Raji (cell line): Measurements from ENCODE around the gene PPFIBP1.

ENCODE experiments used
- POLR2A ChIP-seq: IDR thresholded peaks from 2 replicates; pipeline ENCODE4 v1.6.1; 2011; ENCODE audit warnings: low read depth, low read length, control low read depth; ENCODE audit not compliant: insufficient read depth

PPFIBP1 gene

DNA sequence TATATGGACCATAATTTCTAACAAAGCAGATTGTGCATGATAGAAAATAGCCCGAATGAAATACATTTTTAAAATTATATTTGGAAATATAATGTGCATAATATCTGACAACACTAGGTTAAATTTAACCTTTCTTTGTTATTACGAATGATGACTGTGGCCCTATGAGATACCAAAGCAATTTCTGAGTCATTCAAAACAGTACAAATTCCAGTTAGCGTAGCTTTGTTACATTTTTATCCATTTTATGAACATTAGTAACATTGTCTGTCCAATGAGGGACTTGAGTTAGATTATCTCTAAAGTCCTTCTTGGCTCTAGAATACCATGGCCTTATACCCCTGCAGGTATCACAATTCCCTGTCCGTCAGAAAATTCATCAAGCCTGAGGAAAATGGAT is 133.3 kb downstream of the PPFIBP1 start:
- no peak for TF ChIP-seq POLR2A

DNA sequence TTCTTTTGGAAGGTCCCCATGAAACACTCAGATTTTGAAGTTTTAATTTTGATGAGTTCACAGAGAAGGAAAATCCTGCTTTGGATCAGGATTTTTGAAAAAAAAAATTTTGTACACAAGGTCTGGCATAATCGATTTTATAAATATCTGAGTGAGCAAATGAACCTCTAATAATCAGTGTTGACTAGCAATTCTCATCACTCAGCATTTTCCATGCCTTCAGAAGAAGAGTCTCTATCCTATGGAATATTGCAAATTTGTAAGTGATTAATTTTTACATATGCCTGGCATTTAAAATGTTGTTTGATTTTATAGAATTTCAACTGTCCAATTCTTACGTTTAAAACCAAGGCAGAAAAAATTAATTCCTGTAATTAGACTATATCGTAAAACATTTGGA is 141.7 kb downstream of the PPFIBP1 start:
- TF ChIP-seq POLR2A: no peak

DNA sequence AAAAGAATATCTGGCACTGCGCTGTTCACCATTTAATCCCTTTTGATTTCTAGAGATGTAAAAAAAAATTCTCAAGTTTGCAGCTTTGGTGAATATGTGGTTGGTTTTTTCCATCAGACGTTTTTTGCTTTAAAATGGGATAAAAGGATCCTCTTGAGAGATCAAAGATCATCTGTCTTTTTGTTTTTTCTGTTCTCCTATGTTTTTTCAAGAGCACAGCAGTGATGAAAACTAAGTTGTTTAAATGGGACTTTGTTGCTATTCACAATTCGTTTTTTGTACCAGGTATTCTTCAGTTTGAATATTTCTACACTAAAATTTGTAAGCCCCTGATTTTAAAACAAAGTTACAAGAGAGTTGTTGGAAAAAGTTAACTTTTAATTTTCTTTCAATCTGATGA is 142.5 kb downstream of the PPFIBP1 start:
- TF ChIP-seq POLR2A: no peak

DNA sequence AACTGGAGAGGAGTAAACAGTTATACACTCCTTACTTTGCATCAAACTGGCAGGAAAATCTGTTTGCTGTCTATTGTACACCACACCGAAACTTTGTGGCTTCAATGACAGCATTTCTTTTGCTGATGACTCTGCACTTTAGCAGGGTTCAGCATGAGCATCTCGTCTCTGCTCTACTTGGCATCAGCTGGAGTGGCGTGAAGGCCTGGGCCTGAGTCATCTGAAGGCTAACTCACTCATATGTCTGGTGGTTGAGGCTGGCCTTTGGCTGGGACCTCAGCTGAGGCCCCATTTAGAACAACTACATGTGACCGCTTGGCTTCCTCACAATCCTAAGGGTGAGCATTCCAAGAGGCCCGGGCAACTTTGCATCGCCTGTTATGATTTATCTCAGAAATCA is 143.5 kb downstream of the PPFIBP1 start:
- TF ChIP-seq POLR2A: no peak

DNA sequence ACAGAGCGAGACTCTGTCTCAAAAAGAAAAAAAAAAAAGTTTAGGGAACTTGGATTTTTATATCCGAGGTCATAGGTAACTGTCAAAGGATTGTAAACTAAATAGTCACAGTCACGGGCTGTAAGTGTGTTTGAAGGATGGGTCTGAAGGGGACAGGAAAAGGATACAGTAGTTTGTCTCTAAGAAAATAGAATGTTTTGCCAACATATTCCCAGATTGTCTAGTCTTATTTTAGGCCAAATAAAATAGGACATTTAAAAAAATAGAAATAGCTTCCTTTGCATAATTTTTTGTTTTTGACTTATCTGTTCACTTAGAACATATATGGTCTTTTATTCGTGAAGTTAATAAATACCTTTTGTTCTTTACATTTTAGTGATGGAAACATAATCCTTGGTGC is 148.0 kb downstream of the PPFIBP1 start:
- no peak for TF ChIP-seq POLR2A

DNA sequence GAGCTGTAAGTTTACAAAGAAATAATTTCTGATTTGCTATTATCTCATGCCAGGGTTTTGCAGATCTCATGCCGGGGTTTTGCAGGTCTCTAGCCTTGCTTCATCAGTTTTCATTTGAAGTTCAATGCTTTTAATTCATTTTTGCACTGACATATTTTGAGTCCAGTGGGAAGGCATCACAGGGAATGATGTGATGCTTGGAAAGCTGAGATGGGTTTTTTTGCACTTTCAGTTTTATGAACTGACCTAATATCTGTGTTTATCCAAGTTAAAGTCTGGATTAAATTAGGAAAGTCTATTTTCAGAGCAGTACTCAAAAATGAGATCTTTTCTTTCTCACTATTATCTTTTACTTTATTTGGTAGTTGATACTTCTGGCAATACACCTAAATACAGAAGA is 148.6 kb downstream of the PPFIBP1 start:
- TF ChIP-seq POLR2A: no peak

DNA sequence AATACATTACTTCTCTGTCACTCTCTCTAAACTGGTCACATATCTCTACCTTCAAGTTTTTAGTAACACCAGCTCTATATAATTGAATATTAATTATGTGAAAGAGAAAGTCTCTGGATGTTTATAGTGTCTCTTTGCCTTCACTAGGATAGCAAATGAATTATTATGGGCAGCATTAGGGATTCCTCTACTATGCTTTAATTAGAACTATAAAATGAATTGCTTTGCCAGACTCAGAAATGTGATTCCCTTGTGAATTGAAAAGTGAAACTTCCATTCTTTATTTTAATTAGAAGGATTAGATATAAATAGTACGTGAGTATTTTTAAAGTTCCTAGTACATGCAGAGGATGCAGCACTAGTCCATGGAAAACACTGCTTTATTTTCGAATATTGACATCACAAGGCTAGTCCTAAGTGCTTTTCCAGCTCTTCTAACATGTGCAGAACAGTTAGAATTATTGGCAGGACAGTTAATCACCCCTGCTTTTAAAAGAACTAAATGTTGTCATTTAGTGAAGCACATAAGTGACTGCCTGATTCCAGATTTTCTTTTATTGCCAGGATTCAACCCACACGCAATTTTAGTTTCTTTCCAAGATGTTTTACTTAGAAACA is 149.2 kb downstream of the PPFIBP1 start:
- TF ChIP-seq POLR2A: no peak

DNA sequence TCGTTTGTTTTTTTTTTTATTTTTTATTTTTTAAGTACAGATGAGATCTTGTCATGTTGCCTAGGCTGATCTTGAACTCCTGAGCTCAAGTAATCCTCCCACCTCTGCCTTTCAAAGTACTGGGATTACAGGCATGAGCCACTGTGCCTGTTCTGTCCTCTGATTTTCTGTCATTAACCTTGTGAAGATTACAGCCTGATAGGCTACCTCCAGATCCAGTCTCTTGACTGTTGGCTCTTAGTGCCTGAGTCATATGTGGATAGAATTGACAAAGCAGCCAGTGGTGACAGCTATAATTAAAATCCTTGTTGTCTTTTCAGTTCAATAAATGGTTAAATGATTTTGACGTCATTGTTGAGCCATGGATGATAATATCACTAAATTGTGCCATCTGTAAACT is 151.0 kb downstream of the PPFIBP1 start:
- no peak for TF ChIP-seq POLR2A

DNA sequence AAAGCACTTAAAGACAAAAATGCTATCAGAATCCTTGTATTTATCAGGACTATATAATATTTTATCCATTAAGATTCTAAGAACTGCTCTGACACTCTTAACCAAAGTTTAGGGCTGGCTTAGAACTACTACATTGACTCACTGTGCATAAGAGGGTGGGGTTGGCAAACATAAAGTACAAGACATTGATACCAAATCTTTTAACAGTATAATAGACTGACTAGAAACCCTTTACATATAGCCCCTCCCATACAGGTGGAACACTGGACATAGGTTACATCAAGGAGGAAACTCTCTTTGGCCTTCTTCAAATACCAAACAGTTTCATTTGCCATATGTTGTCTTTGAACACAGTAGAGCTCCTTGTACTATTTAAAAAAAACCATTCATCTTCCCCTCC is 156.6 kb downstream of the PPFIBP1 start:
- no peak for TF ChIP-seq POLR2A

DNA sequence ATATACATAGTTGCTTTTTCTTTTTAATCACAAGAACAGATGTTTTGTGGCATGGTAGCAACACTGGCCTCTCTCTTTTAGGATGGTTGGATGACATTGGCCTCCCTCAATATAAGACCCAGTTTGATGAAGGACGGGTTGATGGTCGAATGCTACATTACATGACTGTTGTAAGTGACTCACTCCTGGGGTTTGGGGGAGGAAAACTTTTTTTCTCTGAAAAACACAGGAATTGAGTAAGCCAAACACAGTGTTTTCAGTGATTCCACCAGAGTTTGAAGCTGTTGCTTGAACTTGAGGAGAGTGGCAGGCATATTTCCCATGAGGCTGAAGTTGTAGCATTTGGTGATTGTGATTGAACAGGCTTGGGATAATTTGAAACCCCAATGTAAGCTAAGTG is 158.5 kb downstream of the PPFIBP1 start:
- TF ChIP-seq POLR2A: no peak

DNA sequence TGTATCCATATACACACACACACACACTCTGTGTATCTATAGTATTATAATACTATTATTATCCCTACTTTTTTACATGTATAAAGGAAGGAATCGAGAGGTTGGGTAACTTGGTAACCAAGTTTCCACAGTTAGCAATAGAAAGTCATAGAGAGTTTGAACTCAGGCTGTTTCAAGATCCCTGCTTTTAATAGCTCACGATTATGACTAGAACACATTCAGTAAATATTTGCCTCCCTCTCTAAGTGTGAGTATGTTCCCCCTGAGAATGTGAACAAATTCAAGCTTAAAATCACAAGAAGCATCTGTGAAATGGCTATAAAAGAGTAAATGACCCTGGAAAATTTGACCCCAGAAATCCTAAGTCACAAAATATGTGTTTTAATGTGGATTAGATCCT is 161.3 kb downstream of the PPFIBP1 start:
- no peak for TF ChIP-seq POLR2A

DNA sequence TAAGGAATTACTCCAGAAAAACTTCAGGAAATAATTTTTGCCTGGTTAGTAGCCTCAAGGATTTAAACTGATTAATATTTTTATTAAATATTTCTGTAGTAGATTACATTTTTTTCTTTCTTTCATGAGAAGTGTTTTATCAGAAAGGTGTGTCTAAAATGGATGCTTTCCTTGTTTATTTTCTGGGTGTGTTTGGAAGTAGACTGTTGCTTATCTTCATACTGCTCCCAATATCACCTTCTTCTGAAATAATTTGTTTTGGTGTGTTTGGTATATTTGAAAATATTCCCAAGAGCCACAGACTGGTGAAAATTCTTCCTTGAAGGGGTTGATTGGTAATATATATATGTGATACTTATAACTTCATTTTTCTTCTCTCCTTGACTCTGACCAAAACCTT is 162.1 kb downstream of the PPFIBP1 start:
- no peak for TF ChIP-seq POLR2A

DNA sequence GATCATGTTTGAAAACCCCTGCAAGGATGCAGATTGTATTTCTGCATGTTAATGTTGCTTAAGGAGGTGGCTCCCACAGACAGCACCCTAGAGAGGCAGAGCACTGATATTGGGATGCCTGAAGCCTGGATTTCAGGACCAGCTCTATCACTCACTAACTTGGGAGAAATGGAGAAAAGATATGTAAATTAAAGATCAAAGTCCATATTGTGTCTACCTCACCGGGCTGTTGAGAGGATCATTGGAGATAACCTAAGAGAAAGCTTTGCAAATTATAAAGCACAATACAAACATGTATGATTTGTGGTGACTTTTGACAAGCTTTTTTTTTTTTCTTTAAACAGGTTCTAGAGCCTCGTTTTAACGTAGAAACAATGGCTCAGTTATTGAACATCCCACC is 164.7 kb downstream of the PPFIBP1 start:
- no peak for TF ChIP-seq POLR2A

DNA sequence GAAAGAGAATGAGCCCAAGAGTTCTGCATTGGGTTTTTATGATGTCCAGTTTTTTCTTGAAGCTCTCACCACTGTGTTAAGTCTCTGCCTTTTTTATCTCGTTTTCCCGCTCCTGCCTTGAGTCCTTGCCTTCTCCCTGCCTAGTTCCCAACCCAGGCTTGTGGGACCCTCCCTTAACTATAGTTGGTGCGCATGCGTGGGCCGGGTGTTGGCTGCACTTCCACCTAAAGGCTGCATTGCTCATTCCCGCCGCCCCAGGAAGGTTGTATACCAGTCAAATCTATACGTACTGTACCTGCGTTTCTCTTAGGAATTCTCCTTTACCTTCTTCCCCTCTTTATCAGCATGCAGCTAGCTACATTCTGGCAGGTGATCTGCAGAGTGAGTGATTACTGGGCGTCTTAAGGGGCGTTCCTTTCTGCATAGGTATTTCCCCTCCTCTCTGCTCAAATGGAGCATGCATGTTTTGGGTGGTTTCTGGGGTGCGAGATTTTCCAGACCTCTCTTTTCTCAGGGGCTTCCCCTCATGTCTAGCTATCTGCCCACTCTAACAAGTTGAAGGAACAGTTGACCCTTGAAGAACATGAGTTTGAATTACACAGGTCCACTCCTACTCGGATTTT is 165.7 kb downstream of the PPFIBP1 start:
- TF ChIP-seq POLR2A: no peak

DNA sequence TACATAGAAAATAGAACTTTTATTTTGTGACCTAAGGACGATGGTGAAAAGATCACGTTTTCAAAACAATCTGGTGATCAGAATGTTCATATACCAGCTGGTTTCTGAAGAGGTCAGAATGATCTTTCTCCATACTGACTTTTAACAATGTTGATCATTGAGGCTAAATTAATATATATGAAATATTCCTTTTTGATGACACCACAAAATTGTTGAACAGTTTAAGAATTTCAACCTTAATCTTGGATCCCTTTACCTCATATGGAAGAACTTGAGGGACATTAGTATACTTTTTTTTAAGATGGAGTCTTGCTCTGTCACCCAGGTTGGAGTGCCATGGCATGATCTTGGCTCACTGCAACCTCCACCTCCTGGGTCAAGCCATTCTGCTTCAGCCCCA is 169.4 kb downstream of the PPFIBP1 start:
- no peak for TF ChIP-seq POLR2A

DNA sequence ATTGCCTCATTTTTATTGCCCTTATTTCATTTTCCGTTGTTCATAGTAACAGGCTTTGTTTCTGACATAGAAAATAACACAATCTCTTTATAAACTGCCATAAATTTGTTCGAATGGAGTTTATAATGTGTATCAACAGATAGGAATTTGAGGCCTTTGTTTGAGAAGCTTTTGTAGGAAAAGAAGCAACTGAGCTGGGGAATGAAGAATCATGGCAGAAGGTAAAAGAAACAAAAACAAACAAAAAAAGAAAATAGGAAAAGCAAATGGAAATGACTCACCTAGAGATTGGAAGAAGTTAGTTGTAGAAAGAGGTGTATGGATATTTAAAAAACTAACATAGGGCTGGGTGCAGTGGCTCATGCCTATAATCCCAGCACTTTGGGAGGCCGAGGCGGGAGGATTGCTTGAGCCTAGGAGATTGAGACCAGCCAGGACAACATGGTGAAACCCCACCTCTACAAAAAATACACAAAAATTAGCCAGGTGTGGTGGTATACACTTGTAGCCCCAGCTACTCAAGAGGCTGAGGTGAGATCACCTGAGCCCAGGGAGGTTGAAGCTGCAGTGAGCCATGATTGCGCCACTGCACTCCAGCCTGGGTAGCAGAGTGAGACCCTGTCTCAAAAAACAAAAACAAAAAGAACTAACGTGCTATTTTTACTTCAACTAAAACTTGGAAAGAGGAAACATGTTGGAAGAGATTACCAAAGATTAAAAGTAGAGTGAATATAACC is 171.7 kb downstream of the PPFIBP1 start:
- TF ChIP-seq POLR2A: no peak

DNA sequence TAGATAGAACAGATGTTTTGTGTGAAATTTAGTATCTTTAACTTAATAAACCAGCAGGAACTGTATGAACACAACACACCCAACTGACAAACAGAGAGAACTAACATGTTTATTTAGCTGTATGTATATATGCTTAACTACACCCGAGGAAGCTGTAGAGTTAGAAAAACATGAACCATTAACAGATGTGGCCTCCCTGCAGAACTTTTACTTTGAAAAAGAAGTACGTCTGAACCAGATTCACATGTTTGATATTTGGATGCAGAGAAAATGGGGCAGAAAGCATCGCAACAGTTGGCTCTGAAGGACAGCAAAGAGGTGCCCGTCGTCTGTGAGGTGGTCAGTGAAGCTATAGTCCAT is 172.3 kb downstream of the PPFIBP1 start, which contains the start of gene REP15:
REP15 (plus strand) TSS at position 155 of the 360 bp plus-strand sequence; CDS start at position 271, 116 bp downstream.
- TF ChIP-seq POLR2A: no peak

DNA sequence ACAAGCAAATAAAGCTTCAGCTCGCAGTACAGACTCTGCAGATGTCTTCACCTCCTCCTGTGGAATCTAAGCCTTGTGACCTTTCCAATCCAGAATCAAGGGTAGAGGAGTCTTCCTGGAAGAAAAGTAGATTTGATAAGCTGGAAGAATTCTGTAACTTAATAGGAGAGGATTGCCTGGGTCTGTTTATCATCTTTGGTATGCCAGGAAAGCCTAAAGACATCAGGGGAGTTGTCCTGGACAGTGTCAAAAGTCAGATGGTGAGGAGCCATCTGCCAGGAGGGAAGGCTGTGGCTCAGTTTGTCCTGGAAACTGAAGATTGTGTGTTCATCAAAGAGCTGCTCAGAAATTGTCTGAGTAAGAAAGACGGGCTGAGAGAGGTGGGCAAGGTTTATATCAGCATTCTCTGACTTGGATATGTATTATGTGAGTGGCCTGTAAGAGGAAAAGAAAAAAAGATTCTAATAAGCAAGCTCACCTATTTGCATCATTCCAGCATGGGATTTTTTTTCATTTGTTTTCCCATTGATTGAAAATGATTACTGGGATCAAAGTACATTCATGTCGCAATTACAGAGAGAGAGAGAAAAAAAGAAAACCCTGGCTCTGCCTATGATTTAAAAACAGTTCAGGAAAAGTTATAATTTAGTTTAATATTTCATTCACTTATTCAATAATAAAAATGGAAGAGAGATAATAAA is 173.0 kb downstream of the PPFIBP1 start:
- no peak for TF ChIP-seq POLR2A
